ENCODE results near the gene DOCK1.
"Not testable (repeated sequence)": the region's sequence is repeated elsewhere in the genome, so short reads cannot be mapped to it uniquely, and the experiment has no call there.

The DOCK1 gene

GRCh38 chr10:126902157-126902556, 3.1 kb upstream of the DOCK1 start:
- in situ Hi-C loops (cut with HindIII; ENCODE audit: low sequenced_read_pairs): no loop called here

DNA sequence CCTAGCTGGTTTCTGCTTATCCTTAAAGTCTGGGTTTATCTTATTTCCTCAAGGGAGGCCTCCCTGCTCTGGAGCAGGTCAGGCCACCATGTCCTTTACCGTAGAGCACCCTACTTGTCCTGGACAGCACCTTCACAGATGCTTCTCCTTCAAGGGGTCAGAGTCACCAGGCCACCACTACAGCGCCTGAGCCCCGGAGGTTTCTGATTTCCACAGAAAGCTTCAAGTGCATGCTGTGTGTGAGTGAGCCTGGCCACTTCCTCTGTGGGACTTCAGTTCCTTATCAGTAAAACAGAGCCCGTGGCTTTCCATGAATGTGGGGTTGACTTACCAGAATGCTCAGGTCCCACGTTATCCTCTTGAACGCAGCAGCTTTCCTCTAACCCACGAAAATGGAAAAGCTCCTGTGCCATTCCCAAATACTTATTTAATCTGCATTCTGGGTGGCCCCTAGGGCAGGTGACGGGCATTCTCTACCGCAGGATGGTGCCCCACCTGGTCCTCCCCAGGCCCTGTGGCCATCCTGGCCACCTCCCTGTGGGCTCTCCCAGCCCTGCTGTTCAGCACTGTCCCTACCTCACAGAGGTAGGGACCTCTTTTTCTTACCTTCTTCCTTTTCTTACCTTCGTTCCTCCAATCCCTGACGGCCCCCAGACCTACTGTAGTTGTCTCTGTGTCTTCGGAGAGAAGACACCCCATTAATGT, 1.4 kb upstream of the DOCK1 start:
- in situ Hi-C loops (cut with HindIII; ENCODE audit: low sequenced_read_pairs): no loop called here

- in situ Hi-C loops (cut with HindIII; ENCODE audit: low sequenced_read_pairs): no loop called here
Observed at GRCh38 chr10:126904516-126904817, 761 bp upstream of the DOCK1 start.

DNA sequence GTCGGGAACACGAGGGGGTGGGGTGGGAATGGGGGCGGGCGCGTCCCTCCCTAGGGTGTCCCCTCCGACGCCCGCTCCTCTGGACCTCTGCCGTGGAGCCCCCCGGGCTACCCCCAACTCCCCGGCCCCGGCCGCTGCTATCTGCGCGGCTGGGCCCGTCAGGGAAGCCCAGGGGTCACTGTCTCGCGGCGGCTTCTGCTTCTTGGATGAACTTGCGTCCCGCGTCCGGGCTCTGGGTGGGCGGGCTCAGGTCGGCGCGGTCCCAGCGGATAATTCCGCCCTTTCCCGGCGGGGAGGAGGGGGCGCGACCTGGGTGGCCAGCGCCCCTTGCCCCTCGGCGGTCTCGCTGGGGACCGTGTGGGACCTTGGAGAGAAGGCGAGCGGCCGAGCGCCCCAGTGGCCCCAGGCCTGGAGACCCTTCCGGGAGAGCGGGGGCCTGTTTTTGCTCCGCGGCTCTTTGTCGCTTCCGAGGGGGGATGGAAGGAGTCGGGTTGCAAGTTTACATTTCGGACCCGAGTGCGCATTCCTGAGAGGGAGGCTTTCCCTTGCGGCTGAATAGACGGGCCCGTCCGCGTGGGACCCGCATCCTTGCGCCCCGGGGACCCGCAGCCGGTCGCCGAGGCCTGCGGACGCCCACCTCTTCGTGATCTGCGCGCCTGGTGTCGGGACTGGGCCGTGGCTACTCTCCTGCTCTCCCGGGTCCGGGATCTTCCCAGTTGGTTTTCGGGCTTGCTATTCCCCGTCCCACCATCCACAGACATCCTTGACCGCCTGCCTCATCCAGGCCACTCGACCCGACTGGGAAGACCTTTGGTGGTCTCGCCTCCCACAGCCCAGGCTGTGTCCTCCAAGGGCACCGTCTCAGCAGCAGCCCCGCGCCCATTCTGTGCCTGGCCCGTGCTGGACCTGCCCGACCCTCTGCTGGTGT, 812 bp downstream of the DOCK1 start:
- in situ Hi-C loops (cut with HindIII; ENCODE audit: low sequenced_read_pairs): no loop called here

DNA sequence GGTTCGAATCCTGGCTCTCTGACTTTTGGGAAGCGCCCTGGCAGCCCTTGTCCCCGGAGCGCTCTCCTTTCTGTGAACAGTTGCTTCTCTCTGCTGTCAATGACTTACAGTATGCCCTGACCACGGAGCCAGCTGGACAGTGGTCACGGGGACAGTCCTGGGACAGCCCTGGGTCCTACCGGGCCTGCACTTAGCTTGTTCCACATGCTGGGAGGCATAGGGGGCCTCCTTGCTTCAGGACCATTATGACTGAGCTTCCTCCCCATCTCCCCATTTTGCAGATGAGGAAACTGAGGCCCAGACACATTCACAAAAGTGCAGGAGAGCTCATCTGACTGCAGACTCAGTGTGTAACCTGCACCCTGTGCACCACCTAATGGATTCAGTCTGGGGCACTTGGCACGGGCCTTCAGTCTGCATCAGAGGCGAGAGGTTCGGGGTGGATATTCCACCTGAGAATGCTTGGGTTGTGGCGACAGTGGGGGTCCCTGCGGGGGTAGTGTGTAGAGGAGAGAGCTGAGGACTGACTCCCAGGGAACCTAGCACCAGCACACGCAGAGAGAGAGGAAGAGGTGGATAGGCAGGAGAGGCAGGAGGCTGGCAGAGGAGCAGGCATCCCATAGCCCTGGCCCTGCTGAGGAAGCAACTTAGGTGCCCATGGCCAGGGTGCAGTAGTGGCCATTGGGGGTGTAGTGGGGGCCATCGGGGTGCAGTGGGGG, 1.6 kb downstream of the DOCK1 start:
- in situ Hi-C loops (cut with HindIII; ENCODE audit: low sequenced_read_pairs): no loop called here

DNA sequence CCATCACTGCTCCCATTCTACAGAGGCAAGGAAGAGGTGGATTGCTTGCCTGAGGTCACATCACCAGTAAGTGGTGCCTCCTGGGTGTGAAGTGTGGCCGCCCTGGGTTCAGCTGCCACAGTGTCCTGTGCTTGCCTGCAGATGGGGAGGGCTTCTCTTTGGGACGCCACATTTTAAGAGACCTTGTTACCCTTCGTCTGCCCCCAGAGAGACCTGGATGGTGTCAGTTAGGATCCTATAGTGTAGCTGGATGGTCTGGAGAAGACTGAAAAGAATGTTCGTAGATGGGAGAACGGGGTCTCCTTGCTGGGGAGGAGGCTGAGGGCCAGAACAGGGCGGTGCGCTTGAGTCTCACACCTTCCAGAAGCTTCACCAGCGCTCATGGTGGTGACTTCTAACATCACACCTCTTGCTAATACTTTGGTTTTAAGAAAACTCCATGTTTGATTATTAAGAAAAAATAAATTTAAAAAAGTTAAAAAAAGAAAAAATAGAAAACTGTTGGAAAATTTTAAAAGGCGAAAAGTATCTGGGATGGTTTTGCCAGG, 2.3 kb downstream of the DOCK1 start:
- in situ Hi-C loops (cut with HindIII; ENCODE audit: low sequenced_read_pairs): no loop called here

- in situ Hi-C loops (cut with HindIII; ENCODE audit: low sequenced_read_pairs): no loop called here
Observed at GRCh38 chr10:126908225-126908624, 3.0 kb downstream of the DOCK1 start.

GRCh38 chr10:126908729-126909128, 3.5 kb downstream of the DOCK1 start:
- in situ Hi-C loops (cut with HindIII; ENCODE audit: low sequenced_read_pairs): no loop called here

GRCh38 chr10:126909147-126909546, 3.9 kb downstream of the DOCK1 start:
- in situ Hi-C loops (cut with HindIII; ENCODE audit: low sequenced_read_pairs): no loop called here

DNA sequence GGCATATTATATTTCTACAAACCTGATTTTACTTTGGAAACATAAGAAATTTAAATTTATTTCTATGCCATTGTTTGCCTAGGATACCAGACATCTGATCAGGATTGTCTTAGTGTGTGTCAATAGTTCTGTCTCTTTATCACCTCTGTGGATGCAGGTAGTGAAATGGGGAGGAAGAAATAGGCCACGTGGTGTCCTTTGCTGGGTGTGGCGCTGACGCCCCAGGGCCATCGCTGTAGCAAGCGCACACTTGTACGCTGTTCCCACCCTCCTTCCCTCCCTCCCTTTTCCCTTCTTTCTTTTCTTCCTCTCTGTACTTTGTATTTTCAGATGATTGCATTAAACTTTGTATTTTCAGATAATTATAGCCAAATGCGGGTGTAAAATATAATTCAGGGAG, 5.0 kb downstream of the DOCK1 start:
- in situ Hi-C loops (cut with HindIII; ENCODE audit: low sequenced_read_pairs): no loop called here

- in situ Hi-C loops (cut with HindIII; ENCODE audit: low sequenced_read_pairs): no loop called here
Observed at GRCh38 chr10:126910798-126911197, 5.6 kb downstream of the DOCK1 start.

DNA sequence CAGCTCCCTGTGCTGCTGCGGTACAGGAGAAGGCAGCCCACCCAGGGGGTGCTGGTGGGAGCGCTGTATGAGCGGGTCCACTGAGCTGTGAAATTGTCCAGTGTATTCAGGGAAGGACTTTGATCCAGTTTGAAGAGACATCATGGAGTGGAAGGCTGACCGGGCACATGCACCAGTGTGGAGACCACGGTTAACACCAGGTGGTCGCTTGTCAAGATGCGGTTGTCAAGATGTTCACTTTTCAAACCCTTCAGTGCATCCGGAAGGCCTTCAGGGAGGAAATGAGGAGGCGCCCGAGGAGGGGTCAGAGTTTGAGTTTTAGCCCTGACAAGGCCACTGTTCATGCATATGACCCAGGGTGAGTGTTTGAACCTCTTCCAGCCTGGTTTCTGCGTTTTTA, 6.1 kb downstream of the DOCK1 start:
- in situ Hi-C loops (cut with HindIII; ENCODE audit: low sequenced_read_pairs): no loop called here

DNA sequence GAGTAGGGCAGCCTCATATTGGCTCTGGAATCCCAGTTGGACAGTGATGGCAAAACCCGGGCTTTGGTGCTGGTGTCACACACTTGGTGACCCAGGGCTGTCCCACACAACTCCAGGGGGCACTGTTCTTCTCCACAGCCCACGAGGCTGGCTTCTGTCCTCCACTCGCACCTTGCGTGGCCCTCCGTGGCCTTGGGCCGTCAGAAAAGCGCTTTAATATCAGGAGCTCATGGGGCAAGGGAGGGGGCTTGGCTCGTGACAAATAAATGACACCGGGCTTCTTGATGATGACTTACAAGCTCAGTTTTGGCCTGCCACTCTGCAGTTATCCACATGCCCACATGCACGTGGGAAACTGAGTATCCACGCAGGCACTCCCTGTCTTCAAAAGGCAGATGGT, 8.1 kb downstream of the DOCK1 start:
- in situ Hi-C loops (cut with HindIII; ENCODE audit: low sequenced_read_pairs): no loop called here

DNA sequence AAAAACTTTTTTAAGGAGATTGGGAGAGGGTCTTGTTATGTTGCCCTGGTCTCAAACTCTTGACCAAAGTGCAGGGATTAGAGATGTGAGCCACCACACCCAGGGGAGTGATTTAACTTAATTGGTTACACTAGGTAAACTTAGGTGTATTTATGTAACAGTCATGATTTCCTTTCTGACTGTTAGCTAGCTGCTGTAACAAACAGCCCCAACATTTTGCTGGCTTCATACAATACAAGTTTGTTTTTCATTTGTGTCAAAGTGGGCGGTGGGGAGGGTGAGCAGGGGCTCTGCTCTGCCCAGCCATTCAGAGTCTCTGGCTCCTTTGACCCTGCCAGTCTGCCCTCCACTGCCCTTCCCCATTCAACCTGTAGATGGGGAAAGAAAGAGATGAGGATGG, 9.3 kb downstream of the DOCK1 start:
- in situ Hi-C loops (cut with HindIII; ENCODE audit: low sequenced_read_pairs): no loop called here

DNA sequence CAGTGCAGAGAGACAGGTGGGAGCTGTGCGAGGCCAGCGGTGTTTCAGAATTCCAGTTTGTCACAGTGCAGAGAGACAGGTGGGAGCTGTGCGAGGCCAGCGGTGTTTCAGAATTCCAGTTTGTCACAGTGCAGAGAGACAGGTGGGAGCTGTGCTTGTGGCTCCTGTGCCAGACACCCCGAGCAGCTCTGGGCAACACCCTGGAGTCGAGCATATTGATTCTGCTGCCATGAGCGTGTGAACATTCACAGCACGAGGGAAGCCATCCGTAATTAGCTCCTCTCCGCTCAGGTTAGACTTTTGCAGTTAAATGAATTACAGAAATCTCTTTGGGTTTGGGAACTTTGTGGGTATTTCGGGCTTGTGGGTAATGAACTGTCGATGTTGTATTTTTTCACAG, 11.7 kb downstream of the DOCK1 start:
- in situ Hi-C loops (cut with HindIII; ENCODE audit: low sequenced_read_pairs): not testable (repeated sequence)

DNA sequence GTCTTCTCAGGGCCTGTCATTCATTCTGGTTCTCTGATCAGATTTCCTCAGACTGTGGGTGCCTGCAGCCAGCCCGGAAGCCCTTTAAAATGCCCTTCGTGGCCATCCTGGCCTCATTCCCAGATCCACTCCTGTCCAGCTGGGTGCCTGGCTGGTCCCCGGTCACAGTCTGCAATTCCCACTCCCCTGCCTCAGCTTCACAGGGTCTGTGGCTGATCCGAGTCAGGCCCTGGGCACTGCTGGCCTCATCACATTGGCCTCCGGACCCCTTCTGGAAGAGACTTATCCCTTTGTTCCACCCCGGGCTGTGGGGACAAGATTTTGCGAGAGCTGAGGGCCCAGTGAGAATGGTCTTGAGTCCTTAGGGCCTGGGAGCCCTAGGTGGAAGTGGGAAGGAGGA, 12.1 kb downstream of the DOCK1 start:
- in situ Hi-C loops (cut with HindIII; ENCODE audit: low sequenced_read_pairs): no loop called here

- in situ Hi-C loops (cut with HindIII; ENCODE audit: low sequenced_read_pairs): no loop called here
Observed at GRCh38 chr10:126917975-126918908, 13.0 kb downstream of the DOCK1 start.

DNA sequence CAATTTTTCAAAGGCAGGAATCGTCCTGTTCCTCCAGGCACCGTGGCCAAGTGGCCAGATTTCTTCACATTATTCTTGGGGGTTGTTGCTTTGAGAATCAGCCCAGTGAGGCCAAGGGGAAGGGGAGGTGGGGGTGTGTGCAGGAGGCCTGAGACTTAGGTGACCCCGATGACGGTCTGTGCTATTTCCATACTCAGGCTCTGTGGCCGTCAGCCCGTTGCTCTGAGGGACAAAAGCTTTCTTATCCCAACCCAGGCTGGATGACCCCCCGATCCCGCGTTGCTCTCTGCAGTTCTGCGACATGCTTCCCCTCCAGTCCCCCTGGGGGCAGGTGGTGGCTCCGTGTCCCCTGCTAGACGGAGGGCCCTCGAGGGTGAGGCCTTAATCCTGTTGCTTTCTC, 14.2 kb downstream of the DOCK1 start:
- in situ Hi-C loops (cut with HindIII; ENCODE audit: low sequenced_read_pairs): no loop called here

GRCh38 chr10:126921162-126921561, 15.9 kb downstream of the DOCK1 start:
- in situ Hi-C loops (cut with HindIII; ENCODE audit: low sequenced_read_pairs): no loop called here

- in situ Hi-C loops (cut with HindIII; ENCODE audit: low sequenced_read_pairs): no loop called here
Observed at GRCh38 chr10:126921974-126922525, 16.8 kb downstream of the DOCK1 start.
